Left ventricle myocardium superior (tissue), 1 donor: Measurements from ENCODE around the gene DDR1. TPM values are rescaled to one million over a fixed set of nuclear protein-coding genes. Genes with fewer than 3 reads are reported as not detected.

Experiments used
- ATAC-seq: fragments of 200-7000 bp; cut with Tn5 transposase; one replicate; pipeline ENCODE4 v1.9.1; 2020; ENCODE audit warnings: mild to moderate bottlenecking, moderate library complexity
- DNase-seq: peaks from one replicate; pipeline ENCODE4 v3.0.0-alpha.2; 2020
- intact Hi-C: fragments of 100-400 bp; cut with micrococcal nuclease; formaldehyde crosslinking; loops from one replicate; pipeline ENCODE4 v1.11.0; 2022
- long read RNA-seq: library from polyadenylated mRNA; unstranded; transcript quantifications from one replicate; pipeline ENCODE4 v2.0.0, GENCODE V29; 2021
- total RNA-seq: library from RNA; stranded (reverse); fragmentation: NEBNext Ultra II Directional; extraction: Animal tissue kit (Norgen Biotek cat#: 25700); gene quantifications from one replicate; pipeline ENCODE4 v1.2.1, GENCODE V29; 2021
- donor health status: DM: no; HTN: yes; CAD: no; lungs with severe emphysema.

The DDR1 gene
- 25.7 TPM for total RNA-seq
- long read RNA-seq, partial matches to known transcripts, result 26 of 33 reads
- long read RNA-seq, other reads (novel, unspliced or antisense), result 5 of 33 reads

DNA sequence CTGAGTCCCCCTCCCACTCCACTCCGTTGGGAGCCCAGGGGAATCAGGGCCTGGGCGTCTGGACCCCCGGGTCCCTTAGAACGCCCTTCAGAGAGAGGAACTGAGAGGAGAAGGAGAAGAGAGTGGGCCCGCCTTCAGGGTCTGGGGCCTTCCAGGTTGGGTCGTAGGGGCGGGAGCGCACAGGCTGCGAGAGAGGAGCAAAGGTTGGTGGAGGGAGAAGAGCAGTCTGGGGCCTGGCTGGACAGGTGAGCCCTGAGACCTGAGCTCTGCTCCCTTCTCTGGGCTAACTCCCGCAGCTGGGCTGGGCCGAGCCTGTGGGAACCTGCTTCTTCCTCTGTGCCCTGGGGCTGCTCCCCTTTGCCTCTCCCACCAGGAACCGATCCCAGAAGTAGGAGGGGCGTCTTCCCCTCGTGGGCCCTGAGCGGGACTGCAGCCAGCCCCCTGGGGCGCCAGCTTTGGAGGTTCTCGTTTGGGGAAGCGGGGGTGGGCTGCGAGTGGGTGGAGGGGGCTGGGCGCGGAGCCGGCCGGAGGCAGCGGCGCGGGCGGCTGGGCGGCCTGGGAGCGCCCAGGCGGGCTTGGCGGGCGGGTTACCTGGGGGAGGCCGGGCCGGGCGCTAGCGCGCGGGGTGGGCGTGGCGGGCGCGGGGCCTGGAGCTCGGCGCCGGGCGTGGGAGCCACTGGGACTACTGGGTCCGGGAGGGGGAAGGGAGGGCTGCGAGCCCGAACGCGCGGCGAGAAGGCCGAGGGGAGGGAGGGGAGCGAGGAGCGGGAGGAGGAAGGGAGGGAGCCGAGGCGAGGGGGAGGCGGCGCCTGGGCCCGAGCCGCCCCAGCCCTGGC lies at the start of gene DDR1:
Gene DDR1, plus strand, starts transcription at position 835 of the 836 bp plus-strand sequence. CDS start 4,211 bp downstream, outside the sequence.
- intact Hi-C loops, result no loop called here

DNA sequence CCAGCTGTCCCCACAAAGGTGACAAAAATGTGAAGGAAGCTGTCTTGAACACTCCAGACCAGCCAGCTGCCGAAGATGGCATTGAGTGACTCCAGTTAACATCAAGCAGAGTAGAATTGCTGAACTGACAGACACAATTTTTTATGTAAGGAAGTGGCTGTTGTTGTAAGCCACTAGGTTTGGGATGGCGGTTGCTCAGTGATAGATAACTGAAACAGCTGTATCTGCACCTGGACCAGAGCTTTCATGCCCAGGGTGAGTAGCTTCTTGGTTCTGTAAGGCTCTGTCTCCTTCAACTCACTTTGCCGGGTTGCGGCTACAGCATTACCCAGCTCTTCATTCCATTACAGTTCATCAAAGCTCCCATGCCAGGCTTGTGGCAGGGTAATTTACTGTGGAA lies 49.7 kb upstream of the DDR1 start:
- intact Hi-C loops, result loop anchor here (5.0 kb wide), 1 partner anchor 248 kb away; no protein-coding TSS in a partner anchor
- no peak for DNase-seq
- ATAC-seq, result no peak

More for the DNA sequence above, at the start of gene DDR1:
- peak; percentile 81 for ATAC-seq
- peak; percentile 85 for DNase-seq

DNA sequence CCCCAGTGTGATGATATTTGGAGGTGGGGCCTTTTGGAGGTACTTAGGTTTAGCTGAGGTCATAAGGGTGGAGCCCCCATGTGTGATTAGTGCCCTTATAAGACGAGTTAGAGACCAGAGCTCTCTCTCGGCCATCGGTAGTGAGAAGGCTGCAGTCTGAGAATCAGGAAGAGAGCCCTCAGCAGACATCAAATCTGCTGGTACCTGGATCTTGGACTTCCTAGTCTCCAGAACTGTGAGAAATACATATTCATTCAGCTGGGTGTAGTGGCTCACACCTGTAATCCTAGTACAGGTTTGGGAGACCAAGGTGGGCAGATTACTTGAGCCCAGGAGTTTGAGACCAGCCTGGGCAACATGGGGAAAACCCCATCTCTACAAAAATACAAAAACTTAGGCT lies 48.7 kb upstream of the DDR1 start:
- DNase-seq (no peak), ATAC-seq (no peak)
- intact Hi-C loops, result loop anchor here (5.0 kb wide), 1 partner anchor 247 kb away; no protein-coding TSS in a partner anchor

DNA sequence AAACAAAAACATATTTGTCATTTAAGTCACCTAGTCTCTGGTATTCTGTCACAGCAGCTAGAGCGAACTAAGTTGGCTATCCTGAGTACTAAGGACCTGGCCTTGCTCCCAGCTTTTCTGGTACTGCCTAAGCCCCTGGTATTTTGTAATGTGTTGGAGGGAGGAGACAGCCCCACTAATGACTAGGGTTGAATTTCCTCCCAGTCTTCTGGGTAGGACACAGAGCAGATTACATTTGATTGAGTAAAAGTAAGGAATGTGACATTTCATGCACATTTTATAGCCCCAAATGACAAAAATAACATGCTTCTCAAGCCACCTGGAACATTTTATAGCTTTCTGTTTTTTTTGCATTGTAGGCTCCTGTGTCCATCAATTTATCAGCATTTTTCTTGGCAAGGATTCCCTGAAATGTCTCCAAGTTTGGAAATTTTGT lies 47.9 kb upstream of the DDR1 start:
- ATAC-seq (peak; percentile 93), DNase-seq (no peak)
- intact Hi-C loops, result loop anchor here (5.0 kb wide), 1 partner anchor 246 kb away; no protein-coding TSS in a partner anchor

DNA sequence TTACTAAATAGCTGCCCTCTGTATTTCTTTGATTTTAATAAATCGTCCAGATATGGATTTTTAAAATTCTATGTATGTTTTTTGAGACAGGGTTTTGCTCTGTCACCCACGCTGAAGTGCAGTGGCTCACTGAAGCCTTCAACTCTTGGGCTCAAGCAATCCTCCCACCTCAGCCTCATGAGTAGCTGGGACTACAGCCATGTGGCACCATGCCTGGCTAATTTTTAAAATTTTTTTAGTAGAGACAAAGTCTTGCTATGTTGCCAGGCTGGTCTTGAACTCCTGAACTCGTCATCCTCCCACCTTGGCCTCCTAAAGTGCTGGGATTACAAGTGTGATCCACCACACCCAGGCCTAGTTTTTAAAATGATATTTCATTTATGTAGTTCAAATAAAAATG lies 47.4 kb upstream of the DDR1 start:
- intact Hi-C loops, result loop anchor here (5.0 kb wide), 1 partner anchor 245 kb away; no protein-coding TSS in a partner anchor
- ATAC-seq (no peak), DNase-seq (no peak)

DNA sequence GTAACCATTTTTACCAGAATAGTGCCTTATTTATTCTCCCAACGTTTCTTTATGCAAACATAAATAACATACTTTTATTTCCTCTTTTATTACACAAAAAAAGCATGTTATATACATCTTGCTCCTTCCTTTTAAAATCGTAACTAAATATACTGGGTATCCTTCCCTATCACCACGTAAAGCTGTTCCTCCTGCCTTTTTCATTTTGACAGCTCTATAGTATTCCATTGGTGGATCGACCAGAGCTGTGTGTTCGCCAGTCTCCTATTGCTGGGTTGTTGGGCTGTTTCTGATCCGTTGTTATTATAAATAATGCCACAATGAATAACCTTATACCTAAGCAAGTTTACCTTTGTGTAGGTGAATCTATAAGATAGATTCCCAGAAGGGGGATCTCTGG lies 46.9 kb upstream of the DDR1 start:
- ATAC-seq, result no peak
- intact Hi-C loops, result loop anchor here (5.0 kb wide), 1 partner anchor 245 kb away; no protein-coding TSS in a partner anchor
- no peak for DNase-seq

DNA sequence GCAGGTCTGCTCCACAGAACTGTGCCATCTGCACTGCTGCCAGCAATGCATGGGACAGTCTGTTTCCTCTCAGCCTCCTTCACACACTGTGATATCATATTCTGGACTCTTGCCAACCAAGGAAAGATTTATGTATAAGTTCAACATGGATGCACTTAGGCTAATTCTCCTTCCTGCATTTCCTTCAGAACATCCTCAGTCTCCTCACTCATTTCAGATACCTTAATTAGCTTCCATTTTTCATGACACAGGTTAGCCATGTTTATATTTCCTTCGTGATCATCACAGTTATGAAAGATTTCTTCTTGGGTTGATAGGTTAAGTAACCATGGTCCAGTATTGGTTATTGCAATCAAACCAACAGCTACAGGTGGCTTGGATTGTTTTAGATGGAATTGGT lies 46.4 kb upstream of the DDR1 start:
- DNase-seq, result no peak
- no peak for ATAC-seq
- intact Hi-C loops, result loop anchor here (5.0 kb wide), 1 partner anchor 244 kb away; no protein-coding TSS in a partner anchor

- DNase-seq (no peak), ATAC-seq (no peak)
- intact Hi-C loops, result loop anchor here (5.0 kb wide), 1 partner anchor 243 kb away; no protein-coding TSS in a partner anchor
Measured at GRCh38 chr6:30839671-30840070, 44.6 kb upstream of the DDR1 start.

DNA sequence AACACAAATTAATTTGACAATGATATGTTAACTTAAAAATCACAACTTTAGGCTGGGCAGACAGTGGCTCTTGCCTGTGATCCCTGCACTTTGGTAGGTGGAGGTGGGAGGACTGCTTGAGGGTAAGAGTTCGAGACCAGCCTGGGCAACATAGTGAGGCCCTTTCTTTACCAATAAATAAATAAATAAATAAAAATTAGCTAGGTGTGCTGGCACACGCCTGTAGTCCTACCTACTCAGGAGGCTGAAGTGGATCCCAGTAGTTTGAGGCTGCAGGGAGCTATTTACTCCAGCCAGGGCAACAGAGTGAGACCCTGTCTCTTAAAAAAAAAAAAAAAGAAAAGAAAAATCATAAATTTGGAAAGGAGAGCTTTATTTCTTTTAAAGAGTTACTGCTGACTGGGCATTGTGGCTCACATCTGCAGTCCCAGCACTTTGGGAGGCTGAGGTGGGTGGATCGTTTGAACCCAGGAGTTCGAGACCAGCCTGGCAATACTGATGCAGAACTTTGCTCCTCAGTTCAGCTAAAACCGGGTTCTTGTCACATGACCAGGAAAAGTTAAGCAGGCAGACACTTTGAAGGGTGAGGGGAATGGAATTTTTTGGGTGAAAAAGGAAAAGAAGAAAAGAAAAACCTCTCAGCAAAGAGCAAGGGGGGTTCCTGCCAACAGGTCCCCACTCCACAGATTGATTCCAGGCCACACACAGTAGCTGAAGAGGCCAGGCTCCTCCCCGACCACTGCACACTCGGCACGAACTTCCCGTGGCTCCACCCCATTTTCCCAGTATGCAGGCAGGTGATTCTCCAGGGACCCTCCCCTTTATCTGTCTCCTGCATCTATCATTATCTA lies 44.0 kb upstream of the DDR1 start:
- no peak for ATAC-seq
- no peak for DNase-seq
- intact Hi-C loops, result no loop called here

DNA sequence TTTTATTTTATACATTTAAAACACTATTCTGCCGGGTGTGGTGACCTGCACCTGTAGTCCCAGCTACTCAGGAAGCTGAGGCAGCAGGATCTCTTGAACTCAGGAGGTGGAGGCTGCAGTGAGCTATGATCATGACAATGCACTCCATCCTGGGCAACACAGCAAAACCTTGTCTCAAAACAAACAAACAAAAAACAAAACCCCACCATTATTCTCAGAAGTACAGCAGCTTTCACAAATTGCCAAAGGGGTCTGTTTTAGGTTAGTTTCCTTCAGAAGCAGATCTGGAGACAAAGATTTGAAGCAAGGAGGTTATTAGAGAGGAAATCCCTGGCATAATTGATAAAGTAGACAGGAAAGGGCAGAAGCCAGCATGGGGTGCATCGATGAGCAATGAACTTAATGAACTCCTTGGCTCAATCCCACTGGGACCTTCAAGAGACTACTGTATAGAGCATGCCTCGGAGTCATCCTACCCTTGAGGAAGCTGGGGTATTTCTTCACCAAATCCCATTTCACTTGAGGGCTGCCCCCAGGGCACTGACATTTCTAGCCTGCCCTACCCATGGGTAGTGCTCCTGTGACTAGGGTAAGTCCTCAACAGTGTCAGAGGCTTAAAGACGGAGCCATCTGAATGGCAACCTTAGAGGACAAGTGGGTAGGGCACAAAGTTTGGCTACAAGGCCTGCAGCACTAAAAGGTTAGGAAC lies 43.2 kb upstream of the DDR1 start:
- intact Hi-C loops, result no loop called here
- no peak for ATAC-seq
- DNase-seq, result no peak

DNA sequence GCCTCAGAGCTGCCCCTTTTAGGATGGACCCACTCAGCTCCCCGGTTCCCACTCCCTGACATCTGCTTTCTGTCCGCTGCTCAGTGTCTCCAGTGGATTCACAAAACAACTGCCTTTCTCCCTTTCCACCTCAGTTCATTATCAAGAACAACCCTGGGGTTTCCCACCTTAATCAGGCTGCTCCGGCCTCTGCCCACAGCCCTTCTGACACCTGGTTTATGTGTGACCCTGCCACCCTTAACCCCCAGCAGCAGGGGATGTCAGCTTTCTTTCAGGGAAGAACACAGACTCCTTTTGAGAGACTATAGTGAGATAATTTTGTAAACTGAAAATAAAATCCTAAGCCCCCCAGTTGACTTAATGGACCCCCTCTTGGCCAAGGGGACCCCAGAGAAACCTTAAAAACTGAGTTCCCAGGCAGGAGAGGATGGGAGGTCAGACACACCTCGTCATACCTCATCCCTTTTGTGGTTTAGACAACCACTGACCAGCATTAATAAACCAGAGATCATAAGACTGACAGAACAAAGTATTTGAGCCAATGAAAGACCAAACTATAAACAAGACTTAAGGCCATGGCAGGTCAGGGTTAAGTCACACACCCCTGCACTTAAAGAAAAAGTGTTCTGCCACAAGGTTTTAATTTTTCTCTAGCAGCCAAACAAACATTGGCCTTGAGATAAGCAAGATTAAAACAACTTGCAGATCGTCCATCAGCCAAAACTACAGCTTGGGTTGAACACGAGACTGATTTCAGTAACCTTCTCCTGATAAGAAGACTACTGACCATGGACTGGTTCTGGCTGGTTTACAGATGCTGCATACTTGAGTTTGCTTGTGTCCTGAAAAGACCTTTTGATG lies 42.4 kb upstream of the DDR1 start:
- no peak for ATAC-seq
- DNase-seq, result no peak
- intact Hi-C loops, result no loop called here

- DNase-seq (no peak), ATAC-seq (peak; percentile 20)
- intact Hi-C loops, result no loop called here
Measured at GRCh38 chr6:30842754-30843610, 41.3 kb upstream of the DDR1 start.

DNA sequence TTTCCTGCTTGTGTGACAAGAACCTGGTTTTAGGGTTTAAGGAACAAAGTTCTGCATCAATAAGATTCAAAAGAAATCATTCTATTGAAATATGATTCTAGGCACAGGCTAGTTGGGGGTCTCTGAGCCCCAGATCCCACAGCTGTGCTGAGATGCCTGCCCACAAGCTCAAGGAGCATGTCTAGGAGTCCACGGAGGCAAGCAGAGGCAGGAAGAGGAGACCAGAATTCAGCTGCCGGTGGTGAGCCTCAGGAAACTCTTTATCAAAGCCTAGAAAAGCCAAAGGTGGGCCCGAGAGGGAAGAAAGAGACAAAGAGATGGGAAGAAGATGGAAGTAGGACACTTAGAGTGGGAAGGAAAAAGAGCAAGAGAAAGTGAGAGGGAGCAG lies 40.7 kb upstream of the DDR1 start:
- no peak for DNase-seq
- ATAC-seq, result no peak
- intact Hi-C loops, result no loop called here

DNA sequence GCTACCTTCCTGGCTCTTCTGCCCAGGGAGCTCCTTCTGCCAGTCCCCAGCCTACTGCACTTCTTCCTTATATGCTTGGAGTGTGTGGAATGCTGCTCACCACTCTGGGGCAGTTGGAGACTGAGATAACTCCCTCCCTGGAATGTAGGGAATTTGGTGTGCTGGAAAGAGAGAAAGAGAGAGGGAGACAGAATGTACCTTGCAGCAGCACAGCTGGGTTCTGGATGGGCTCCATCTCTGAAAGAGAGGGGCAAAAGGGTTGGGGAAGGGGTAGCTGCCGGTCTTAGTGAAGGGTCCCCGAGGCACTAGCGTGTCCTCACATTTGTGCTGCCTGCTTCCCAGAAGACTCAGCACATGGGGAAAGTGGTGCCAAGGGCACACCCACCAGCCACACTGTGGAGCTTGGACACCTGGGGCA lies 40.2 kb upstream of the DDR1 start:
- intact Hi-C loops, result no loop called here
- ATAC-seq (no peak), DNase-seq (no peak)

DNA sequence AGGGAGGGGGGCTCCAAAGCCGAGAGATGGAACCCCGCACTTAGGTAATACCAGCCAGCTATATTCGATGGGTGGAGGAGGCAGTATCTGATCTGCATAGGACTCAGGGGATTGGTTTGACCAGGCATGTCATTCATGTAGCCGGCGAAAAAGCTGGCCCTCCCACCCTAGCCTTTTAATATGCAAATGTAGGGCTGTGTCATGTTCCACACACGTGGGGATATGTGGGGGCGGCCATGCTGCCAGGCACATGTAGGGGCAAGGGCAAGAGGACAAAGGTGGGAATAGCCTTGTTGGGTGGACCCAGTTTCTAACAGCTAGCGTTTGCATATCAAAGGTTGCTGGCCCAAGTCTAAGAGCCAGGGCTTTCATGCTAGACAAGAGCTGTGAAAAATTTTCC lies 39.1 kb upstream of the DDR1 start:
- intact Hi-C loops, result no loop called here
- ATAC-seq (no peak), DNase-seq (no peak)

DNA sequence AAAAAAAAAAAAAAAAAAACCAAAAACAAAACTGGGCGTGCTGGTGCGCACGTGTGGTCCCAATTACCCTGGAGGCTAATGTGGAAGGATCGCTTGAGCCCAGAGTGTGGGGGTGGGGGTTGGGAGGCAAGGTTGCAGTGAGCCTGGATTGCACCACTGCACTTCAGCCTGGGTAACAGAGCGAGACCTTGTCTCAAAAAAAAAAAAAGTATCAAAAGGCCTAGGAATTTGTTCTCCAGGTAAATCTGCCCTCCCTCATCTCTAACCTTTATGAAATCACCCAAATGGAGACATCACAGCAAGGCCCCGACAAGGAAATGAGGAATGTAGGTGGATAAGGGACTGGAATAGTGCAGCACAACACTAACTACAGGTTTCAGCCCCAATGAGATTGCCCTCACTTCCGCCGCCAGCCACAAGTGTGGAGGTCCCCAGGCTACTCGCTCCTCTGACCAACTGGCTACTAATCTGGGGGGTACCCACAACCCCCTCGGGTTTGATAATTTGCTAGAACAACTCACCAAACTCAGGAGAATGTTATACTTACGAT lies 36.8 kb upstream of the DDR1 start:
- no peak for DNase-seq
- intact Hi-C loops, result no loop called here
- no peak for ATAC-seq

DNA sequence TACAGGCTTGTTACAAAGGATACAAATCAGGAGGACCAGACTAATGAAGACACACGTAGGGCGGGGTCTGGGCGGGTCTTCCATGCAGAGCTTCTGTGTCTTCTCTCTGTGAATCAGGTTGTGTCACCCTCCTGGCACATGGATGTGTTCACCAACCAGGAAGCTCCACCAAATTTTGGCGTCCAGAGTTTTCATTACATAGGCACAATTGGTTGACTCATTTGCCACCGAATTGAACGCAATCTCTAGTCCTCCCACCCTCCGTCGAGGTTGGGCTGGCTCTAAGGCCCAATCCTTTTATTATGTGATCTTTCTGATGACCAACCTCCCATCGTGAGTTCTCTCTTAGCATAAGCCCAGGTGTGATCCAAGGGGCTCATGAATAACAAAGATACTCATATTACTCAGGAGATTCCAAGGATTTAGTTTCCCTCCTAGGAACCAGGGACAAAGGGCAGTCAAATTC lies 36.3 kb upstream of the DDR1 start:
- intact Hi-C loops, result no loop called here
- ATAC-seq (no peak), DNase-seq (no peak)
